NCI-H69 (cell line): ENCODE measurements around the gene KIF23.

ENCODE experiments used
- DNase-seq: peaks from one replicate; lab custom pipeline; 2025; lab: John Stamatoyannopoulos, UW

Gene KIF23

DNA sequence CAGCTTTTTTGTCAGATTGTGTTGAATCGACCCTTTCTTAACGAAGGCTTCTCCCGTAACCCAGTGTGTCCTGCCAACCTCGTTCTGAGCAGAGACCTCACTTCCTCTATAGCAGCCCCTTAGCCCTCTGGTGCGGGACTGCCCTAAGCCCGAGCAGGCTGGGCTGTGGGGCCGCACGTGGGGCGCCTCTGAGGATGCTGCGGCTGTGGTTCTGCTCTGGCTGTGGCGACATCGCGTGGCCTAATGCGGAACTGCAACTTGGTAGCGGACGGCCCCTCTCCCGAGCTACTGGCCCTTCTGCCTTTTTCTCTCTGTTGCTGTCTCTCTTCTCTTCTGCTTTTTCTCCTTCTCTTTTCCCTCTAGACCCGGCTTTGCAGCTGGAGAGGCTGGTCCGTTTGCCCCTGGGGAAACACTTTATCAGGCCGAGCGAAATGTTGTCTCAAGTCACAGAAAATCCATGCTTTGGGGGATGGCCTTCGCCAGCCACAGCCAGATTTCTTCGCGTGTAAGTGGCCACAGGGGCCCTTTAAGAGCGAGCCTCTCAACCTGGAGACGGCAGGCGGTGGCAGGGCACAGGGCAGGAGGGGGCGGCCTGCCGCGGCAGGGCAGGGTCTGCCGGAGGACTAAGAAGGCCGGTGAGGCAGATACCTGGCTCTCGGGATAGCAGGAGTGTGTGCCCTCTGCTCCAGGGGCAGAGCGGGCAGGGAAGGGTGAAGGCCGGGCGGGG, 19.4 kb upstream of the KIF23 start:
- DNase-seq = peak; percentile 61

DNA sequence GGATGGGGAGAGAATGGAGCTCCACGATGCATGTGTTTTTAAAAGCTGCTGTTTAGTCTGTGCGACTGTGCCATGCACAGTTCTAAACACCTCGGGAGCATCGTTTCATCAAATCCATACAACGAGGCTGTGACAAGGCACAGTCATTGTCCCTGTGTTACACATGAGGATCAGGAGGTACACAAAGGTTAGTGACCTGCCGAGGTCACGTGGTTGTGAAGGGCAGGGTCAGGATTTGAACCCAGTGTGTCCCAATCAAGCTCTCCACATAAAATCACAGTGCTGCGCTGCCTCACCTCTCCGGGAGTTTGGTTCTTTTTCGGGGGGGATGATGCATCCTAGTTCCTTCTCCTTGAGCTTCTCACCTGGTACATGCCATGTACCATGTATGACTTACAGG, 18.7 kb upstream of the KIF23 start:
- no peak for DNase-seq

DNA sequence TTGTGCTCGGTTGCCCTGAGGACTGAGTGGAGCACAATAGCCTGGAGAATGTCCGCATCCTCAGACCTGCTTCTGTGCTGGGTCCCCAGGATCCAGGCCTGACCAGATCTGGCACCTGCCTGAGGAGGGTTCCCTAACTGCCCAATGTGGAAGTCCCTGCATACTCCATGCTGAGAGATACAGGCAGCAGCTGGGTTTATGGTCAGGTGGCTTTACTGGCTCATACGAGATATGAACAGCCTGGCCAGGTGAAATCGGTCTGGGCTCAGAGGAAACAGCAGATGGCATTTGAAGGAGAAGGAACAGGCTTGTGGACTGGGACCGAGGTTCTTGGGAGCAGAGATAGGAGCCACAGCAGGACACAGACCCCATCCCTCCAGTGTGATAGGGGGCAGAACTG, 18.2 kb upstream of the KIF23 start:
- DNase-seq = no peak

DNA sequence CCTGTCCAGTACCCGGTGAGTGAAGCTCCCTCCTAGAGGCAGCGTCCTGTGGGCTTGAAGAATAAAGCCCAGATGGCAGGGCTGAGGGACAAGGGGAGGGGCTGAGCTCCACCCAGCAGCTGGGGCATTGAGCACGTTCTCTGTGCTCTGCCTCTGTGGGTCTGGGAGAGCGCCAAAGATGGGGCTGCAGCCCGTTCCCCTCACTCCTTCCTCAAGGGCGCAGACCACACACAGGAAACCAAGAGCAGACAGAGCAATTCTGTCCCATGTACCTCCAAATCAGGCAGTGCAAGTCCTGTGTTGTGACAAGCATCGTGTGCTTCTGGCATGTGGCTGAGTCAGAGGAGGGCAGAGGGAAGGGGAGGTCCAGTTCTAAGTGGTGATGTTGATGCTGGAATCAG, 15.7 kb upstream of the KIF23 start:
- DNase-seq = peak; percentile 70

DNA sequence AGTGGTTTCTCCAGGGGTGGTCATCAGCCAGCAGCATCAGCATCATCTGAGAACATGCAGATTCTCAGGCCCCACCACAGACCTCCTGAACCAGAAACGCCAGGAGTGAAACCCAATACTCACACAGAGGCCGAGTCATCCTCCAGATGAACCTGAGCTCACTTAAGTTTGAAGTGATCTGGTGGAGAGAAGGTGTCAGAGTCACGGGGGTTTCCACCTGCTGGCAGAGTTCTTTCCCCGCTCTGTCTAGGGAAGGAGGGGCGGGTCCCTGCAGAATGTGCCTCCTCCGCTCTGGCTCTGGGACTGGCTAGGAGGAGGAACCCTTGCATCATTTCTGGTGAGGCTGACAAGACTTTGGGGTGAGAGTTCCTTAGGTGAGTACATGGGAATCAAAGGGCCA, 13.3 kb upstream of the KIF23 start:
- no peak for DNase-seq

DNA sequence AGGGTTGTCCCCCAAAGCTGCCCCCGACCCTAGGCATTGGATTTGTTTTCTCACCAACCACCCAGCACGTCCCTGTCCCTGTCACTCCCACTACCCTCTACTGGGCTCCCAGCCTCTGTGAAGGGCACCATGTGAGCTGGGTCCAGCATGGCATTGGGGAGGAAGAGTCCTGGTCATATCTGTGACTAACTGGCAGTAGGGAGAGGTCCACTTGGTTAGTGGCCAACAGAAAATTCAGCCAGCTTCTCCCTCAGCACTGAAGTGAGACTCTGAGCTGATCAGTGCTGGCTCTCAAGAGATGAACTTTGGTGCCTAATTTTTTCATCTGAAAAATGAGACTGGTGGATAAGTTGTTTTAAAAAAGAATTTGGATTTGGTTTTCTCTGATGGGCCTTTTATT, 11.3 kb upstream of the KIF23 start:
- no peak for DNase-seq

DNA sequence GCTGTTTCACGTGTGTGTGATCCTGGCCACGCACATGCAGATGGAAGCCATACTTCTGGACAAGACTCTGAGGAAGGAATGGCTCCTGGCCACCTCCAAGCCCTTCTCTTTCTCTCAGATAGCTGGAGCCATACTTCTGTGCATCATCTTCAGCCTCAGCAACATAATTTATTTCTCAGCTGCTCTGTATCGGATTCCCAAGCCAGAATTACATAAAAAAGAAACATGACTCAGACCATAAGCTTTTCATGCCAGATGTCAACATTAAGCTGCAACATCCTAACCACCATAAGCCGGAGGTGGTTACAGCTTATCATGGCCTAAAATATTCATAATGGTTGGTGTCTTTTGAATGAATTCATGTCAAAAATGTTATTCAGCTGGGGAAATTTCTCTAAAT, 10.6 kb upstream of the KIF23 start:
- DNase-seq = no peak

DNA sequence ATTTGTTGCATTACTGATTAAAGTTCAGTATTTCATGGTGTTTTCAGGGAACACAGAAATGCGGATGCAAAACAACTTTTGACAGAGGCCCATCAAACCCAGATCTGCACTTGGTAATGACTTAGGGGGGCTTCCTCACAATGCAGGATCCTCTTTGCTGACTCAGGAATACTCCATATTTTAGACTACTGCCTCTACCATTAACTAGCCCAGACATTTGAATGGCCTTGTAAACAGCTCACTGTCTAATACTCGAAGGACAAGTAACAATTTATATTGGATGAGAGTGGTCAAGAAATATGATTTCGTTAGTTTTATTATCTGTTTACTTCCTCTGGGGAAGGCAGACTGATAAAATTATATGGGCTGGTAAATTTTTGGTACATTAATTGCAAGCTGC, 9.0 kb upstream of the KIF23 start:
- no peak for DNase-seq

DNA sequence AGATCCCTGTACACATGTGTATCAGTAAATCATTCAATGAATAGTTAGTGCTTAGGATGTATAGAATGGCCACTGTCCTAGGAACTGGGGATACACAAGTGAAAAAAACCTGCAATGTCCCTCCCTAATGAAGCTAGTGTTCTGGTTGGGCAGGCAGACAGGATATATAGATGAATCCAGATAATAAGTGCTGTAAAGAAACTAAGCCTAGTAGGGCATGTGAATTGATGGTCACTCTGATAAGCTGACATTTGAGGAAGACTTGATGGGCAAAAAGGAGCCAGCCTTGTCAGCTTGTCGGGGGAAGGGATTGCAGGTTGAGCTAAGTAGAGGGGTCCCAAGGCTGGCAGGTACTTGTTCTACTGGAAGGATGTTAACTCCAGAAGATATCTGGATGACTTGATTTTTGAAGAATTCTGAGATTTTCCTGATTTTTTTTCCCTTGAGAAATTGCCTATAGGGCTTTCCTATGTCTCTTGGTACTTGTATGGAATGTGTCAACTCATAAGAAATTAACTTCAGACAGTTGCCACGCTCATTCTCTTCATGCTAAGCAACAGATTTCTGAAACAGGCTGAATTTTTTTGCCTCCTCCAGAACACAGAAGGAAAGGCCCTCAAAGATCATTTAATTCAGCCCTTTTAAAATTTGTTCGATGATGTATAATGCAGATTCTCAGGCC, 6.3 kb upstream of the KIF23 start:
- DNase-seq = no peak

DNA sequence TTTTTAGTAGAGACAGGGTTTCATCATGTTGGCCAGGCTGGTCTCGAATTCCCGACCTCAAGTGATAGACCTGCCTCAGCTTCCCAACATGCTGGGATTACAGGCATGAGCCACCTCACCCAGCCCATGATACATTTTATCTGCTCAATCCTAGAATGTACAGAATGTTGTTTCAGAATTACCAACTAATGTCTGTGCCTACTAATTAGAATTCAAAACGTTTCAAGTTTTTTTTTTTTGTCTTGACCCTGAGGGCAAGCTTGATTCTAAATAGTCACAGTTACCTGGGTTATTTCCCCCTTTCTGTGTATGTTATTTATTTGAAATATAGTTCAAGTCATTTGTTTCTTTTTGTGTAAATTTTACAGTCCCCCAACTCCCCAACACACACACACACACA, 5.3 kb upstream of the KIF23 start:
- no peak for DNase-seq

DNA sequence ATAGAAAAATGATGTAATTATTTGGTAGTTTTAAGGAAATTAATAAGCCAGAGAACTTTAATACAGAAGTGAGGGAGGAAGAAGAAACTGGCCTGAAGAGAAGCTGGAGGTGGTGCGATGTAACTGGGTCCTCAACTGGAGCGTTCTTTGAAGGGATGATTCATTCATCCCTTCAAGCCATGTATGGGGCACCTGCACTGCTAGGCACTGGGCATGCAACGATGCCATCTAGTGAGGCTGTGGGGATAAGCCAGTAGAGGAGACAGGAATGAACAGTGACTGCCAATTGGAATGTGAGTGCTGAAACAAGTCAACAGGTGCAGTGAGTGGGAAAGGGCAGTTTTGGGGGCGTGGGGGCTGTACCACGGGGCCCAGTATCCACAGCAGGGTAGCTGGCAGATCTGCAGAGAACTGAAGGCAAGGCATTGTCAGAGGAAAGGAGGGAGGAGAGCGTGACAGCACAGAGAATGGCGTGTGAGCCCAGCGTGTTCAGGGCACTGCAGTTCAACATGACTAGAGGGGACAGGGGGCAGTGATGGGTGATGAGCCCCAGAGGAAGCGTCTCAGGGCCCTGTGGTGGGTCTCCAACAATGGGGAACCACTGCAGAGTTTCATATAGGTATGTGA, 3.8 kb upstream of the KIF23 start:
- DNase-seq = peak; percentile 72

DNA sequence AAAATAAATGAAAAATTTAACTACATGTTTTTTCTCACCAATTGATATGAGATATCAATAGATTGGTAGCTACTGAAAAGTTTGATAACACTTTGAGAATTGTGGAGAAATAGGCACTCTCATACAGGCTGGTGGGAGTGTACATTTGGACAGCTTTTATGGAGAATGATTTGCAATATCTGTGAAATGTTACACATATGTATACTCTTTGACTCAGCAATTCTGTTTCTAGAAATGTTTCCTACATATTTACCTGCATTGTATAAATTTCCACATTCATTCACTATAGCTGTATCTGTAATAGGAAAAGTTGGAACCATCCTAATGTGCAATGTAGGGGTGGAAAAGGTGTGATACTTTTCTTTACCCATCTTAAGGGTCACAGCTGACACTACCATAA, 1.9 kb upstream of the KIF23 start:
- DNase-seq = no peak

DNA sequence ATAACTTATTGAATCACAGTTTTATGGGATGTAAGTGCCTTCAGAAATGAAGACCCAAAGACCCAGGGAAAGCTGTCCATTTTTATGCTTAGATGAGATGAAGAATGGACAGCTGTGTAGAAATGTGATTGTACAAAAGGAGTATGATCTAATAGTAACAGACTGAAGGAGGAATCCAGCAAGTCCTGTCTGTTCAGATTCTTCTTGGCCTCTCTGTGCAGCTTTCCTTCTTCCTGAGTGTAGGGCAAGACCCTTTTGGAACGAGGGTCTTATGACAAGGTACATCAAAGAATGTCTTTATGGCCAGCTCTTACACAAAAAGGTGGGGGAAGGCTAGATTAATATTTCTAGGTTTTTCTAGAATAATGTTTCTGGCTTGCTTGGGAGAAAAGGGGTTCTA, 1.4 kb upstream of the KIF23 start:
- no peak for DNase-seq

DNA sequence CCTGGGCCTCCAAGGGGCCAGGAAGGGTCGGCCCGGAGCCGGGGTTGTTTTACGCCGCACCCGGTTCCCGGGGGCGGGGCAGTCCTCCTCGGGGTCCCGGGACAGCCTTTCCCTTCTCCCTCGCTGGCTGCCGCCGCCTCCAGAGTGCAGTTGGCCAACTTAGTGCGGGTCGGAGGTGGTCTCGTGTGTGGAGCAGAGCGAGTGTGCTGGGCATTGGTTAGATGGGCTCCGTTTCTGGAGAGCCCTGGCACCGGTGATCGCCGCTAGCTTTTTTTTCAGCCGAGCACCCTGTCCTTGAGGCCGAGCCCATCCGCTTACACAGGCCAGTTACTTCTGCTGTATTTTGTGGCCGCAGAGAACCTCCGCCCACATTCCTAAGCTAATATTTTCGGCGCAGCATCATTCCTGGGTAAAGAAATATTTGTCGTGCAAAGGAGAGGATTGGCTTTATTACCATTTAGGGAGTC, 585 bp downstream of the KIF23 start:
- peak; percentile 57 for DNase-seq

DNA sequence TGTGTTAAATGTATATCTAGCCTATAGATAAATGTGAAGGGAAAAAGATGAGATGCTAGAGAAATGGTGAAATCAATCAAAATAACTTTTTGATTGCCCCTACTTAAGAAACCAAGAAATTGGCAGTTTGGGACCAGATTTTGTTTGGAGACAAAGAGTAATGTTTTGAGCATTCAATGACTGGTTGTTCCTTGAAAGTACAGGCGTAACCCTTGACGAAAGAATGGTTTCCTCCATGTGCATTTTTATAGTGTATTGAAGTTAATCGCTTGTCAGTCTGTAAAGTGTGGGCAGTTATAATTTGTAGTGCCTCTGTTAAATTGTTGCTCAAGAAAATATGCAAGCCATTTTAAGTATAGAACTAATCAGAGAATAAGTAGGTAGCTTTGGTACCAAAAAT, 1.2 kb downstream of the KIF23 start:
- no peak for DNase-seq

DNA sequence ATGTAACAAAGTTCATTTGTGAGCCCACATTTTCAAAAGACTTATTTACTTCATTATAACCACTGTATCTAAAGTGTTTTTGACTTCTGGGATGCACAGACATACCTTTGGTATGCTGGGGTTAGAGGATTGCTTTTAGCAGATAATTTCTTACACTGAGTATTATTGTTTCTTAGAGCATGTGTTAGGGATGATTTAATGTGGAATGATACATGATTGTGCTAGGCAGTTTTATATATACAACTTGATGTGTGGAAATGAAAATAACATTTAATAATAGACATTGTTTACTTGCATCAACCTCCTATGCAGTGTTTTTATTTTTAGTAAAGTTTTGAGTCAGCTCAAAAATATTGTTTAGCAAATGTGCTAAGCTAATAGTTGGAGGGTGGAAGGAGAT, 3.4 kb downstream of the KIF23 start:
- DNase-seq = no peak

DNA sequence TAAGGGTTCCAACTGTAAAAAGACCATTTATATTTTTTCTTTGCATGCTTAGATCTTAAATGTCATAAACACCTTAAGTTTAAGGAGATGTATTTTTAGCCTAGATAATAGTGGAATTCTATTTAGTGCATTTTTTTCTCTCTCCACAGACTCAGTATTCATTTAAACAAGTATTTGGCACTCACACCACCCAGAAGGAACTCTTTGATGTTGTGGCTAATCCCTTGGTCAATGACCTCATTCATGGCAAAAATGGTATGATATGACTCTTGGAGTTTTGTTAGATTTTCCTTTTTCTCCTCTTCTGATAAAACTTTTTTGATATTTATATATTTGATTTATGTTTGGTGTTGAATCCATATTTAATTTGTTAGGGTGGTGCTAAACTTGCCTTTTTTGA, 7.3 kb downstream of the KIF23 start:
- no peak for DNase-seq

DNA sequence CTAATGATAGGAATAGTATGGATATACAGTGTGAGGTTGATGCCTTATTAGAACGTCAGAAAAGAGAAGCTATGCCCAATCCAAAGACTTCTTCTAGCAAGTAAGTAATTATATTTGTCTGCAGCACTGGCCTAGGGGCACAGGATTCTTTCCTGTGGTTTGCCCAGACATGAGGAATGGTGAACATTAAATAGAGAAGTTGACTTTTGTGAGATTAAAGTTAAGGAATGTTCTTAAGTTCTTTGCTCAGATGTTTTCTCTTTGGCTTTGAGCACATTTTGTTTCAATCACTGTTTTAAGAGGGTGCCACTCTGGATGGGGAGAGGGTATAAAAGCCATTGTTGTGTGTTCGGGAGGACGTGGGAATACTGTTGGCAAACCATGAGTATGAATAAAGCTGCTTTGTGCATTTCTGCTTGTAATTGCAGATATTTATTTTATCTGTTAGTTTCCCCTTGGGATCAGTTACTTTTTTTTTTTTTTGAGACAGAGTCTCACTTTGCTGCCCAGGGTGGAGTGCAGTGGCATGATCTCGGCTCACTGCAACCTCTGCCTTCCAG, 8.3 kb downstream of the KIF23 start:
- no peak for DNase-seq

DNA sequence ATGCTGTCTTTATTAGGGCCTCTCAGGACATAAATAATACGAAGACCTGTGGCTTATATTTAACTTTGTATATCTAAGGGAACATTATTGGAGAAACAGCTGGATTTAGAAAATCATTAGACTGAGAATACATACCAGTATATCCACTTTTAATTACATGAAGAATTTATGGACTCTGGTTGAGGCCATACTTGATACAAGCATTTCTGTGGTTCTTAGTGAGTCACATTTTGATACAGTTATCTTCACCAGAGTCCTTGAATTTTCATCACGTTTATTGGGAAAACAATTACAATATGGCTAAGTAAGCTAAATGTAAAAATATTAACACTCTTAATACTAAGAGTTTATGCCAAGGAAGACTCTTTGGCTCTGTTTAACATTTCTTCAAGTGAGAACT, 9.9 kb downstream of the KIF23 start:
- no peak for DNase-seq

DNA sequence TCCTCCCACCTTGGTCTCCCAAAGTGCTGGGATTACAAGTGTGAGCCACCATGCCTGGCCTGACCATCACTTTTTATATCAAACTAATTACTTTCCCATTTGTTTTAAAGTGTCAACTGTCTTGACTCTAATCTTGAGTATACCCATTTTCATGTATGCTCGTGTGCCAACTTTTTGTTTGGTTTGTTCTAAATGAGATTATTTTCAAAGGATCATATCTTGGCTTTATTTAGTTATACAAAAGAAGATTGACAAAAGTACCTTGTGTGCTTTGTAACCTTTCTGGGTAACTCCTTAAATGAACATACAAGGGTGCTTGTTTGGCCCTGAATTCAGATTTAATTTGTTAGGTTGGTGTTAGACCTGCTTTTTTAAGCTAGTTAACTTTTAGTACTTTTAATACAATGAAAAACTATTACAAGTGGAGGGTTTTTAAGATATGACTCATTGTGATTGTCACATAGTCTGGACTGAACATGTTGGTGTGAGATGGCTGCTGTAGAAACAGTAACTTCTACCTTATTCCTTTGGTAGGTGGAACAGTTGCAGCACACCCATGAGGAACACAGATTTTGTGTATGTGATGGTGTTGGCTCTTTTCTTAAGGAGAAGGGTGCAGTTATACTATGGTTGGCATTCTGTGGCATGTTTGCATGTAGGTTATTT, 10.7 kb downstream of the KIF23 start:
- no peak for DNase-seq

DNA sequence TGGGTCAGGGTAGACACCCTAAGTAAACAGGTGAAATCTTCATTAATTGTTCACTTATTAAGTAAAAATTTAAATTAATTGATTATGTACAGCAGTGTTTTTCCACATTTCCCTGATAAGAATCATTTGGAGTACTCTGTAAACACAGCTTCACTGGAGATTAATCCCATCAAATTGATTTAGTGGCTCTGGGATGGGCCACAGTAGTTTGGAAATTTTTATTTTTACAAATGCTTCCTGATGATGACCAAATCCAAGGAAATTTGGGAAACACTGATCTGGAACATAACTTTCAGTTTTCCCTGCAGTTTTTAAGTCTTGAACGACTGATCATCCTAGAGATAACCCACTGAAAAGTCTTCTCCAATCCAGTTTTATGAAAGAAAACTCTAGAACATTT, 19.7 kb downstream of the KIF23 start:
- no peak for DNase-seq

DNA sequence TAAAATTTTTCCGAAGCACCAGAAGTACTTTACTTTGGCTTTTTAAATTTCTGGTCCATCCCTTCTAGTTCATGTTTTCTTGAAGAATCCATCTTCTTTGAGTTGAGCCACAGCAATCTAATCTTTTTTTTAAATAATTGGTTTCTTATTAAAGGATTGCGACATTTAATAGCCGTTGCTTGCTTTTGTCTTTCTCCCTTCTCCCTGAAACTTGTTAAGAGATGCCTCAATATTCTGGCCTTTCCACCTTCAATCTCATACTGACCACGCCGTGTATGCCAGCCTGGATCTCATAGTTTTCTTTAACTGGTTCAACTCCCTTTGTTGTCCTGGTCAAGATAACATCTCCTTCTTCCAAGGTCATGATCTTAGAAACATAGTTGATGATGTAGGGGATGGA, 20.1 kb downstream of the KIF23 start:
- no peak for DNase-seq

DNA sequence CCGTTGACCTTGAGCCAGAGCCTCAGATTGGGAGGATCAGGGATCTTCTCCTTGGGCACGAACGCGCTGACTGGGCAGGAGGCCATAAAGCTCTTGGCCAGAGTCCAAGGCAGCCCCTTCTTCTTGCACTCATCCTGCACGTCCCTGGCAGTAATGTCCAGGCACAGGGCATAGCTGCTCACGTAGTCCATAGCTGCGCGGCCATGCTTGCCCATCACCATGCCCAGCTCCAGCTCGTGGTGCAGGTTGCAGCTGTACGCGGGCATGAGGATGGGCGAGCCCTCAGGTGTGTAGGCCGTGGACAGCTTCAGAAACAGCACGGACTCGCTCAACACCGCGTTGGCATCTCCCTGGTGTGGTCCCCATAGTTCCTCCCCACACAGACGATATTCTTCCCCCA, 20.5 kb downstream of the KIF23 start:
- DNase-seq = no peak
